ENCODE measurements around the gene NFS1. TPM values are rescaled to one million over a fixed set of nuclear protein-coding genes. Genes with fewer than 3 reads are reported as not detected.

The NFS1 gene
- total RNA-seq, 1 donor from 2014 or later: 26.7 TPM

GRCh38 chr20:35698298-35699126 is 640 bp downstream of the NFS1 start:
- Mint-ChIP-seq H3K36me3 (peaks cover 8% of the 10 kb centered on the region), H3K27ac (peak overlapping the region; percentile 85), H3K9me3 (no peaks in the 10 kb centered on the region), H3K27me3 (no peaks in the 10 kb centered on the region), H3K4me3 (peak overlapping the region; percentile 92), H3K4me1 (ENCODE audit: unreplicated experiment) (peaks cover 23% of the 10 kb centered on the region)
- TF ChIP-seq, protein P1, sequence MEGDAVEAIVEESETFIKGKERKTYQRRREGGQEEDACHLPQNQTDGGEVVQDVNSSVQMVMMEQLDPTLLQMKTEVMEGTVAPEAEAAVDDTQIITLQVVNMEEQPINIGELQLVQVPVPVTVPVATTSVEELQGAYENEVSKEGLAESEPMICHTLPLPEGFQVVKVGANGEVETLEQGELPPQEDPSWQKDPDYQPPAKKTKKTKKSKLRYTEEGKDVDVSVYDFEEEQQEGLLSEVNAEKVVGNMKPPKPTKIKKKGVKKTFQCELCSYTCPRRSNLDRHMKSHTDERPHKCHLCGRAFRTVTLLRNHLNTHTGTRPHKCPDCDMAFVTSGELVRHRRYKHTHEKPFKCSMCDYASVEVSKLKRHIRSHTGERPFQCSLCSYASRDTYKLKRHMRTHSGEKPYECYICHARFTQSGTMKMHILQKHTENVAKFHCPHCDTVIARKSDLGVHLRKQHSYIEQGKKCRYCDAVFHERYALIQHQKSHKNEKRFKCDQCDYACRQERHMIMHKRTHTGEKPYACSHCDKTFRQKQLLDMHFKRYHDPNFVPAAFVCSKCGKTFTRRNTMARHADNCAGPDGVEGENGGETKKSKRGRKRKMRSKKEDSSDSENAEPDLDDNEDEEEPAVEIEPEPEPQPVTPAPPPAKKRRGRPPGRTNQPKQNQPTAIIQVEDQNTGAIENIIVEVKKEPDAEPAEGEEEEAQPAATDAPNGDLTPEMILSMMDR (conservative IDR thresholded peaks at IDR 0.05): no peak
- DNase-seq (ENCODE audit: extremely low spot score, unreplicated experiment): peak; percentile 45

GRCh38 chr20:35697696-35698297 is 1.4 kb downstream of the NFS1 start:
- peaks cover 23% of the 10 kb centered on the region for H3K4me1 Mint-ChIP-seq (ENCODE audit: unreplicated experiment)
- DNase-seq (ENCODE audit: extremely low spot score, unreplicated experiment): peak; percentile 29
- no peak overlapping the region for H3K27ac Mint-ChIP-seq
- TF ChIP-seq, protein P1 (conservative IDR thresholded peaks at IDR 0.05): no peak
- no peaks in the 10 kb centered on the region for H3K27me3 Mint-ChIP-seq
- H3K4me3 Mint-ChIP-seq: peak overlapping the region; percentile 92
- peaks cover 8% of the 10 kb centered on the region for H3K36me3 Mint-ChIP-seq
- no peaks in the 10 kb centered on the region for H3K9me3 Mint-ChIP-seq

- peak; percentile 20 for DNase-seq (ENCODE audit: extremely low spot score, unreplicated experiment)
- TF ChIP-seq, protein P1 (conservative IDR thresholded peaks at IDR 0.05): no peak
- H3K27me3 Mint-ChIP-seq: no peaks in the 10 kb centered on the region
- H3K4me1 Mint-ChIP-seq (ENCODE audit: unreplicated experiment): peaks cover 23% of the 10 kb centered on the region
- no peaks in the 10 kb centered on the region for H3K9me3 Mint-ChIP-seq
- H3K4me3 Mint-ChIP-seq: no peak overlapping the region
- H3K36me3 Mint-ChIP-seq: no peaks in the 10 kb centered on the region
- no peak overlapping the region for H3K27ac Mint-ChIP-seq
Observed at GRCh38 chr20:35695978-35696377, 3.2 kb downstream of the NFS1 start.

DNA sequence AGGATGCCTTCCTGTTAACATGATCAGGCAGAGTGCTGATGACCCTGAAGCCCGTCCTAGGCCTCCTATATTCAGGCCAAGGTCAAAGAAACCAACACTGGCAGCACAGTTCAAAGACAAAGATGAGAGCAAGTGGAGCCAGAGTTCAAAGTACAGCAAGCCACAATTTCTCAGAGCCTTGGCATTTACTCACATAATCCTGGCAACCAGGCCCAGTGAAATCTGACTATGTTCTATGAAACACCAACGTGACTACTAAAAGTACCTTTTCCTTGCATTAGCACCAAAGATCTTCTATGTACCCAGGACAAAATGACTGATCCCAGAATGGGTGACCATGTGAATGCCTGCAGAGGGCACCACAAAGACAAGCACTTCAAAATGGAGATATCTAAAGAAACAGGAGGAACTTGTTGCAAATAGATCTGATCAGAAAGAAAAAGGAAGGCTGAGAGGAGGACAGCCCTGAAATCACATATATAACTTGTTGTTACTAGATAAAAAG is 3.9 kb downstream of the NFS1 start:
- no peak overlapping the region for H3K27ac Mint-ChIP-seq
- no peaks in the 10 kb centered on the region for H3K27me3 Mint-ChIP-seq
- H3K4me1 Mint-ChIP-seq (ENCODE audit: unreplicated experiment): peaks cover 16% of the 10 kb centered on the region
- peaks cover 2% of the 10 kb centered on the region for H3K36me3 Mint-ChIP-seq
- DNase-seq (ENCODE audit: extremely low spot score, unreplicated experiment): peak; percentile 40
- no peak overlapping the region for H3K4me3 Mint-ChIP-seq
- TF ChIP-seq, protein P1 (conservative IDR thresholded peaks at IDR 0.05): no peak
- H3K9me3 Mint-ChIP-seq: no peaks in the 10 kb centered on the region

- TF ChIP-seq, protein P1 (conservative IDR thresholded peaks at IDR 0.05): no peak
- peaks cover 18% of the 10 kb centered on the region for H3K36me3 Mint-ChIP-seq
- H3K27ac Mint-ChIP-seq: no peak overlapping the region
- DNase-seq (ENCODE audit: extremely low spot score, unreplicated experiment): peak; percentile 34
- no peak overlapping the region for H3K4me3 Mint-ChIP-seq
- no peaks in the 10 kb centered on the region for H3K9me3 Mint-ChIP-seq
- H3K27me3 Mint-ChIP-seq: no peaks in the 10 kb centered on the region
- no peaks in the 10 kb centered on the region for H3K4me1 Mint-ChIP-seq (ENCODE audit: unreplicated experiment)
Observed at GRCh38 chr20:35690265-35690664, 8.9 kb downstream of the NFS1 start.

All from type B pancreatic cell (in vitro differentiated cells).